Measurements from ENCODE around the gene COG8. TPM values are rescaled to one million over a fixed set of nuclear protein-coding genes. Genes with fewer than 3 reads are reported as not detected.

Gene COG8
- total RNA-seq, 1 donor from 2014 or later: 45.3 TPM

GRCh38 chr16:69334696-69335095 is 4.7 kb downstream of the COG8 start:
- intact Hi-C loops (cut with micrococcal nuclease): loop anchor here (5.0 to 10.0 kb wide), 2 partner anchors 233 to 1190 kb away; partner anchors contain the start of genes COG4, NFAT5 and SF3B3
- peaks cover 22% of the 10 kb centered on the region for H3K4me1 Mint-ChIP-seq (ENCODE audit: low read depth)
- DNase-seq (ENCODE audit: low spot score): no peak
- H3K27ac Mint-ChIP-seq: no peak overlapping the region
- H3K36me3 Mint-ChIP-seq (ENCODE audit: low read depth): peaks cover 40% of the 10 kb centered on the region
- H3K4me3 Mint-ChIP-seq: no peak overlapping the region
- no peaks in the 10 kb centered on the region for H3K9me3 Mint-ChIP-seq
- no peaks in the 10 kb centered on the region for H3K27me3 Mint-ChIP-seq (ENCODE audit: insufficient read depth)

- Mint-ChIP-seq H3K27me3 (ENCODE audit: insufficient read depth) (no peaks in the 10 kb centered on the region), H3K36me3 (ENCODE audit: low read depth) (peaks cover 39% of the 10 kb centered on the region), H3K4me3 (peak within 1 kb of the TSS; percentile 84), H3K4me1 (ENCODE audit: low read depth) (peaks cover 36% of the 10 kb centered on the region), H3K27ac (peak within 1 kb of the TSS; percentile 63), H3K9me3 (no peaks in the 10 kb centered on the region)
- peak; percentile 86 for DNase-seq (ENCODE audit: low spot score)
- intact Hi-C loops (cut with micrococcal nuclease): loop anchor here (1.0 to 10.0 kb wide), 5 partner anchors 9 to 1194 kb away; partner anchors contain the start of genes COG4, COG8, CYB5B and NIP7
Measured at GRCh38 chr16:69330286-69331109, 8.9 kb downstream of the COG8 start, which contains the start of gene PDF. Gene PDF, minus strand, starts transcription at chr16:69330588. Its CDS starts 18 bp downstream, at chr16:69330570.

- no peak for DNase-seq (ENCODE audit: low spot score)
- H3K27ac Mint-ChIP-seq: peak overlapping the region; percentile 40
- H3K4me1 Mint-ChIP-seq (ENCODE audit: low read depth): peaks cover 36% of the 10 kb centered on the region
- intact Hi-C loops (cut with micrococcal nuclease): loop anchor here (1.0 to 10.0 kb wide), 5 partner anchors 10 to 1195 kb away; partner anchors contain the start of genes COG4, COG8, CYB5B and NIP7
- H3K36me3 Mint-ChIP-seq (ENCODE audit: low read depth): peaks cover 39% of the 10 kb centered on the region
- peak overlapping the region; percentile 84 for H3K4me3 Mint-ChIP-seq
- H3K9me3 Mint-ChIP-seq: no peaks in the 10 kb centered on the region
- no peaks in the 10 kb centered on the region for H3K27me3 Mint-ChIP-seq (ENCODE audit: insufficient read depth)
Measured at GRCh38 chr16:69329369-69330285, 9.7 kb downstream of the COG8 start.

GRCh38 chr16:69328854-69329316 is 10.5 kb downstream of the COG8 start:
- Mint-ChIP-seq H3K27ac (no peak overlapping the region), H3K4me3 (peak overlapping the region; percentile 84), H3K4me1 (ENCODE audit: low read depth) (peaks cover 36% of the 10 kb centered on the region), H3K36me3 (ENCODE audit: low read depth) (peaks cover 33% of the 10 kb centered on the region), H3K27me3 (ENCODE audit: insufficient read depth) (no peaks in the 10 kb centered on the region), H3K9me3 (no peaks in the 10 kb centered on the region)
- no peak for DNase-seq (ENCODE audit: low spot score)
- intact Hi-C loops (cut with micrococcal nuclease): no loop called here

DNA sequence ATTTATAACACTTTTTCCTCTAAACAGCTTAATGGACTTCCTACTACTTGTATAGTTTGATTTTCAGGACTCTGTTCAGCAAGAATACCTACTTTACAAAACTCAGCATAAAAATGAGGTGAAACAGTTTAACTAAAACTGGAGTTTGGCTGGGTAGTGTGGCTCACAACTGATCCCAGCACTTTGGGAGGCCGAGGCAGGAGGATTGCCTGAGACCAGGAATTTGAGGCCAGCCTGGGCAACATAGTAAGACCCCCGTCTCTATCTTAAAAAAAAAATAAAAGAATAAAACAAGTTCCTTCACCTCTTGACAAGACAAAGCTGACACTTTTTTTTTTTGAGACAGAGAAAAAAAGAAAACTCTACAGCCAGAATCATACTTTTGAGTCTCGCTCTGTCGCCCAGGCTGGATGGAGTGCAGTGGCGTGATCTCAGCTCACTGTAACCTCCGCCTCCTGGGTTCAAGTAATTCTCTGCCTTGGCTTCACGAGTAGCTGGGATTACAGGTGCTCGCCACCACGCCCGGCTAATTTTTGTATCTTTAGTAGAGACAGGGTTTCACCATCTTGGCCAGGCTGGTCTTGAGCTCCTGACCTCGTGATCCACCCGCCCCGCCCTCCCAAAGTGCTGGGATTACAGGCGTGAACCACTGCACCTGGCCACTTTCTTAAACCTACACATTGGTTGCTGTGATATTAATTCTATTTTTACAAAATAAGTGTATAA is 11.6 kb downstream of the COG8 start:
- Mint-ChIP-seq H3K36me3 (ENCODE audit: low read depth) (peaks cover 26% of the 10 kb centered on the region), H3K4me3 (peak overlapping the region; percentile 84), H3K9me3 (no peaks in the 10 kb centered on the region), H3K27ac (no peak overlapping the region), H3K27me3 (ENCODE audit: insufficient read depth) (no peaks in the 10 kb centered on the region), H3K4me1 (ENCODE audit: low read depth) (peaks cover 36% of the 10 kb centered on the region)
- intact Hi-C loops (cut with micrococcal nuclease): no loop called here
- DNase-seq (ENCODE audit: low spot score): no peak

GRCh38 chr16:69326172-69326873 is 13.0 kb downstream of the COG8 start:
- Mint-ChIP-seq H3K27ac (no peak overlapping the region), H3K36me3 (ENCODE audit: low read depth) (peaks cover 31% of the 10 kb centered on the region), H3K4me1 (ENCODE audit: low read depth) (peaks cover 42% of the 10 kb centered on the region), H3K9me3 (no peaks in the 10 kb centered on the region), H3K27me3 (ENCODE audit: insufficient read depth) (no peaks in the 10 kb centered on the region), H3K4me3 (peak overlapping the region; percentile 19)
- no peak for DNase-seq (ENCODE audit: low spot score)
- intact Hi-C loops (cut with micrococcal nuclease): no loop called here

DNA sequence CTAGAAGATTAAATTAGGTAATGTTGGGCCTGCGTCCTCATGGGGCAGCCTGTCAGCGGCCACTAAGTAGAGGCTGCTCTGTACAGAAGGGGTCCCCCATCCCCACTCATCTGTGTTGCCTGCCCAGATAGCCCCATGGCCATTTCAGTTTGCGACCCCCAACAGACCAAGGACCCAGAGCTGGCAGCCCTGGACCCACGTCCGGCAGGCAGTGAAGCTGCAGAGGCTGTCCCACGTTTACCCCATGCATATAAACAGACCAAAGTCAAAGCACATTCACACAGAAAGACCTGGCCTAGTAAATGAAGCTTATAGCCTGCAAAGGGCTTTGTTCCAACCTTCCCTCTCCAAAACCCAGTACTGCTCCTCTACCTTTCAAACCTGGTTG is 13.6 kb downstream of the COG8 start:
- peak overlapping the region; percentile 39 for H3K4me3 Mint-ChIP-seq
- H3K4me1 Mint-ChIP-seq (ENCODE audit: low read depth): peaks cover 43% of the 10 kb centered on the region
- no peak overlapping the region for H3K27ac Mint-ChIP-seq
- H3K36me3 Mint-ChIP-seq (ENCODE audit: low read depth): peaks cover 36% of the 10 kb centered on the region
- H3K27me3 Mint-ChIP-seq (ENCODE audit: insufficient read depth): no peaks in the 10 kb centered on the region
- no peak for DNase-seq (ENCODE audit: low spot score)
- intact Hi-C loops (cut with micrococcal nuclease): no loop called here
- no peaks in the 10 kb centered on the region for H3K9me3 Mint-ChIP-seq

GRCh38 chr16:69324585-69325253 is 14.6 kb downstream of the COG8 start:
- H3K4me1 Mint-ChIP-seq (ENCODE audit: low read depth): peaks cover 43% of the 10 kb centered on the region
- peaks cover 37% of the 10 kb centered on the region for H3K36me3 Mint-ChIP-seq (ENCODE audit: low read depth)
- H3K4me3 Mint-ChIP-seq: no peak overlapping the region
- intact Hi-C loops (cut with micrococcal nuclease): no loop called here
- no peak for DNase-seq (ENCODE audit: low spot score)
- H3K9me3 Mint-ChIP-seq: no peaks in the 10 kb centered on the region
- no peaks in the 10 kb centered on the region for H3K27me3 Mint-ChIP-seq (ENCODE audit: insufficient read depth)
- no peak overlapping the region for H3K27ac Mint-ChIP-seq

- Mint-ChIP-seq H3K4me1 (ENCODE audit: low read depth) (peaks cover 38% of the 10 kb centered on the region), H3K27me3 (ENCODE audit: insufficient read depth) (no peaks in the 10 kb centered on the region), H3K4me3 (no peak overlapping the region), H3K9me3 (no peaks in the 10 kb centered on the region), H3K36me3 (ENCODE audit: low read depth) (peaks cover 43% of the 10 kb centered on the region), H3K27ac (no peak overlapping the region)
- intact Hi-C loops (cut with micrococcal nuclease): no loop called here
- DNase-seq (ENCODE audit: low spot score): no peak
Measured at GRCh38 chr16:69324013-69324531, 15.3 kb downstream of the COG8 start.

DNA sequence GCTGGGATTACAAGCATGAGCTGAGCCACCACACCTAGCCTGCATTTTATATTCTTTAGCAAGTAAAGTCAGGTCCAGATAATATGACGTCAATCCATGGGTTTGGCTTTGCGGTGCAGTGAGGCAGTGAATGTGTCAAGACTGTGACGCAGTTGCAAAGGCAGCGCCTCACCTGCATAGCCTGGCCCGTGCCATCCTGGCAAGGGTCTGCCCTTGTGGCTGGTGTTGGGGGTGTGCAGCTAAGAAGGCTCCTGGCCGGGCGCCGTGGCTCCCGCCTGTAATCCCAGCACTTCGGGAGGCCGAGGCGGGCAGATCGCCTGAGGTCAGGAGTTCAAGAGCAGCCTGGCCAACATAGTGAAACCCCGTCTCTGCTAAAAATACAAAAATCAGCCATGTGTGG is 15.9 kb downstream of the COG8 start:
- H3K27ac Mint-ChIP-seq: no peak overlapping the region
- peaks cover 41% of the 10 kb centered on the region for H3K36me3 Mint-ChIP-seq (ENCODE audit: low read depth)
- H3K9me3 Mint-ChIP-seq: no peaks in the 10 kb centered on the region
- peaks cover 32% of the 10 kb centered on the region for H3K4me1 Mint-ChIP-seq (ENCODE audit: low read depth)
- H3K27me3 Mint-ChIP-seq (ENCODE audit: insufficient read depth): no peaks in the 10 kb centered on the region
- no peak for DNase-seq (ENCODE audit: low spot score)
- no peak overlapping the region for H3K4me3 Mint-ChIP-seq
- intact Hi-C loops (cut with micrococcal nuclease): no loop called here

DNA sequence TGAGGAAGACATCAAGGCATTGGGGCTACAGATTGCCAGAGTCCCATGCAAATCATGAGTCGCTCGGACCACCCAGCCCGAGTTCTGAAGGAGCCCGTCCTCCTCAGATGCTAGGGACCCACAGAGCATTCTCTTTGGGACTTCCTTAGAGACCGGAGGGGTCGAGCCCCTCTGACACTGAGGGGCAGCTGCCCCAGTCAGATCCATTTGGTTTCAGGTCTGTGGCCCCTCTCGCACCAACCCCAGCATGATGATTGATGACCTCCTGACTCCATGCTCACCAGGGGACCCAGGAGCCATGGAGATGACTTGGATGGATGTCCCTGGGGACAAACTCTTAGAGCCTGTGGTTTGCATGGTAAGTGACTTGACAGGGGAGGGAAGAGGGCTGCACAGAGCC is 17.0 kb downstream of the COG8 start:
- no peaks in the 10 kb centered on the region for H3K27me3 Mint-ChIP-seq (ENCODE audit: insufficient read depth)
- no peaks in the 10 kb centered on the region for H3K9me3 Mint-ChIP-seq
- H3K4me3 Mint-ChIP-seq: no peak overlapping the region
- intact Hi-C loops (cut with micrococcal nuclease): no loop called here
- H3K27ac Mint-ChIP-seq: no peak overlapping the region
- H3K36me3 Mint-ChIP-seq (ENCODE audit: low read depth): peaks cover 37% of the 10 kb centered on the region
- DNase-seq (ENCODE audit: low spot score): no peak
- peaks cover 25% of the 10 kb centered on the region for H3K4me1 Mint-ChIP-seq (ENCODE audit: low read depth)
